Measurements from ENCODE around the gene PCDH19.
"Not testable (repeated sequence)": the region's sequence is repeated elsewhere in the genome, so short reads cannot be mapped to it uniquely, and the experiment has no call there.

The PCDH19 gene, protein sequence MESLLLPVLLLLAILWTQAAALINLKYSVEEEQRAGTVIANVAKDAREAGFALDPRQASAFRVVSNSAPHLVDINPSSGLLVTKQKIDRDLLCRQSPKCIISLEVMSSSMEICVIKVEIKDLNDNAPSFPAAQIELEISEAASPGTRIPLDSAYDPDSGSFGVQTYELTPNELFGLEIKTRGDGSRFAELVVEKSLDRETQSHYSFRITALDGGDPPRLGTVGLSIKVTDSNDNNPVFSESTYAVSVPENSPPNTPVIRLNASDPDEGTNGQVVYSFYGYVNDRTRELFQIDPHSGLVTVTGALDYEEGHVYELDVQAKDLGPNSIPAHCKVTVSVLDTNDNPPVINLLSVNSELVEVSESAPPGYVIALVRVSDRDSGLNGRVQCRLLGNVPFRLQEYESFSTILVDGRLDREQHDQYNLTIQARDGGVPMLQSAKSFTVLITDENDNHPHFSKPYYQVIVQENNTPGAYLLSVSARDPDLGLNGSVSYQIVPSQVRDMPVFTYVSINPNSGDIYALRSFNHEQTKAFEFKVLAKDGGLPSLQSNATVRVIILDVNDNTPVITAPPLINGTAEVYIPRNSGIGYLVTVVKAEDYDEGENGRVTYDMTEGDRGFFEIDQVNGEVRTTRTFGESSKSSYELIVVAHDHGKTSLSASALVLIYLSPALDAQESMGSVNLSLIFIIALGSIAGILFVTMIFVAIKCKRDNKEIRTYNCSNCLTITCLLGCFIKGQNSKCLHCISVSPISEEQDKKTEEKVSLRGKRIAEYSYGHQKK (N-terminal part only)

DNA sequence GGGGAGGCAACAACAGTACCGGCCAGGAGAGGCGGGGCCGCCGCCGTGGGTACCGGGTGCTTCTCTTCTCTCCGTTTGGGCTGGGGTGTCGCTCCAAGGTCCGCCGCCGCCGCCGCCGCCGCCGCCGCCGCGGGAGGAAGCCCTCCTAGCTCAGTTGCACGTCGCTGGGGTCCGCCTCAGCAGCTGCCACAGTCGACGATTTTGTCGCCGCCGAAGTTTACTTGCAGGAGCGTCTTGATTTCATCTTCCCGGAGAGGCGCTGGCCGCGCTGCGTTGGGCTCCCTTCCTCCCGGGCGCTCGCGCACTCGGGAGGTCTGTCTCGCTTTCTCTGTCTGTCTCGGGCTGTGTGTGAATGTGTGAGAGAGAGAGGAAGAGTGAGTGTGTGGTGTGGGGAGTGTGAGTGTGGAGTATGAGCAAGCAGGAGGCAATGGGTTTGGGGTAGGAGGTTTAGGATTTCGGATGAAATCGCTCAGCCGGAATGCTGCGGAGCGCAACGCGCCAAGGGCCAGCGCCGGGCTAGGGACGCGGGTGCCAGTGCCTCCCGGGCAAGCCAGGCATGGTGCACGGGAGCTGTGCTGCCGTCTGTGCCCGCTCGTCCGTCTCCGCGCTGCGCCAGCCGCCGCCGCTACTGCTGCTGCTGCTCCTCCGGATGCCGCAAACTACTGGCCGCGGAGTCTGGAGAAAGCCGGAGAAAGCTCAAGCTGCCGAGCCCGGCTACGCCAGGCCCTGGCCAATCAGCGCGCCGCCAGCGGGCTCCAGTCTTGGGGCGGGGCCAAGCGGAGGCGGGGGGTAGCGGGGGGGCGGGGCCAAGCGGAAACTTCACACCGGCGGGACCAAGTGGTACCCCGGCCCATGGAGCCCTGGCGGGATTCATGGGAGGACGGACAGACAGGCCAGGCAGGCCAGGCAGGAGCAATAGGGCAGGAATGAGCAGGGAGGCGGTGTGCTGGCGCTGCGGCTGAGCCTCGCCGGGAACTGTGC, at the start of gene PCDH19:
PCDH19 (minus strand) TSS at position 664 of the 981 bp plus-strand sequence. CDS start 1,676 bp downstream, outside the sequence.
- peak; percentile 13 to 14 for DNase-seq (ENCODE audit: low read depth in 2 of 2)

DNA sequence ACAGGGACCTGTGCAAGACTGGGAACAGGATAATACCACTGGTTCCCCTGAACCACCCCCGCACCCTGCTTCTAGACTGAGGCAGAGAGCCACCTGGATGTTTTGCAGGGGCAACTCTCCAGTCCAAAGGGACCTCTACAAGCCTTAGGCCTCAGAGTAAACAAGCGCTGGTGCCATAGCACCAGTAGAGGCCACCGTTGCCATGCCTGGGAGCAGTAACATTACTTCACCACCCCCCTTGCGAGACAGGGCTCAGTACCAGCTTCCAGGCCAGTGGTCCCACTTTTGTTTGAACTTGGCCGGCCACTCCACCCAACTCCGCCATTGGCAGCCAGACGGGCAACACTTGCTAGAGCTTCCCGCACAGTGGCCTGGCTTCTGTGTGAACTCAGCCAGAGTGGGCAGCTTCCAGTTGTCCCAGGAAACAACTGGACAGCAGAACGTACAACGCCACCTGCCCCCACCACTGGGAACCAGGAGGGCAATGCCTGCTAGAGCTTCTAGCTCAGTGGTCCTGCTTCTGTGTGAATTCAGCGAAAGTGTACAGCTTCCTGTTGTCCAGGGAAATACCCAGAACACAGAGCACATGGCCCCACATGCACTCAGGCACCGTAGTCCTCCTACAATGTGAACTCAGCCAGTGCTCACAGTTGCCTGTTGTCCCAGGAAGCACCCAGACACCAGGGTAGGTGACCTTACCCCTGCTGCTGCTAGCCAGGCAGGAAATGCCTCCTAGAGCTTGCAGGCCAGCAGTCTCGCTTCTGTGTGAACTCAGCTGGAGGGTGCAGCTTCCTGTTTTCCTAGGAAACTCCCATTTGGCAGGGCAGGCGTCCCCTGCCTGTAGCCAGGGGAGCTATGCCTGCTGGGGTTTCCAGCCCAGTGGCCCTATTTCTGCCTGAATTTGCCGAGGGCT, 39.9 kb upstream of the PCDH19 start:
- no peak for DNase-seq (ENCODE audit: low read depth in 2 of 2)

DNA sequence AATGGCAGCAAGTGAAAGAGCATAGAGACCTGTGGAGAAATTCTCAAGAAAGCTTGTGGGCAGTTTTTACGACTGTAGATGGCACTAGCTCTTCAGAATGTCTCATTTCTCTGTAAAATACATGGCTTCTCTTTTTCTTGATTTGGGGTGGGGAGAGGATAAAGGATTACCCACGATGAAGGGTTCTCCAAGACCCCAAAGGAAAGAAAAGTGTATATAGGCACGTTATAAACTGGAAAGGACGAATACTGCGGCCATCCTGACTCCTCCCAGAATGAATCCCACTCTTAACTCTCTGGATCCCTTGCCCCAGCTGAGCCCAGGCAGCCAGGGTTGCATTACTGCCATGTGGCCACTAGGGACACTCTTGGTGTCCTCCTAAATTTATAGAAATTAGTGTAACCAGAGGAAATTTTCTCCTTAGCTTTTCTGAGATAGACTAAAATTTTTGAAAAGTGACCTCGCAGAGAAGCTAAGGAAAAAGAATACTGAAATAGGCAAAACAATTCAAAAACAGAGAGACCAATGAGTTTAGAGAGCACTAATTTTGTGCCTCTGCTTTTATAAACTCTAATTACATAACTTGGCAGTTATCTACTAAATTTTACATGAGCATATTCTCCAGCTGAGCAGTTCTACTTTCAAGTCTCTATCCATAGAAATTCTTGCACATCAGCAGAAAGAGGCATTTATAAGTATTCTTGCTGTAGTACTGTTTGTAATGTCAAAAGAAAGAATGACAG, 37.8 kb upstream of the PCDH19 start:
- peak in 1 of 2 donors; percentile 11 for DNase-seq (ENCODE audit: low read depth in 2 of 2)

DNA sequence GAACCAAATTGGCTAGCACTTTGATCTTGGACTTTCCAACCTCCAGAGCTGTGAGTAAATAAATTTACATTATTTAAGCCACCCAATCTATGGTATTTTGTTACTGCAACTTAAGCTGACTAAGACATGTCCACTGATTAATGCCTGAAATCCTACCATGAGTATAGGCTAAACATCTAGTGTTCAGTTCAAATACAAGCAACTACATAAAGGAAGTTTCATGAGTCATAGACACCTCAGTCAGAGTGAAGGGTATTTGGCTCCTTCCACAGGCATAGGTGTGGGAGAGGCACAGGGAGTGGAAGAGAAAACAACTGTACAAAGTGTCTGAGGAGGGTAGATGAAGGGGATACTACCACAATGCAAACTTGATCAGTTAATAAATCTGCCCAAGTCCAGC, 35.5 kb upstream of the PCDH19 start:
- DNase-seq (ENCODE audit: low read depth in 2 of 2), result no peak

DNA sequence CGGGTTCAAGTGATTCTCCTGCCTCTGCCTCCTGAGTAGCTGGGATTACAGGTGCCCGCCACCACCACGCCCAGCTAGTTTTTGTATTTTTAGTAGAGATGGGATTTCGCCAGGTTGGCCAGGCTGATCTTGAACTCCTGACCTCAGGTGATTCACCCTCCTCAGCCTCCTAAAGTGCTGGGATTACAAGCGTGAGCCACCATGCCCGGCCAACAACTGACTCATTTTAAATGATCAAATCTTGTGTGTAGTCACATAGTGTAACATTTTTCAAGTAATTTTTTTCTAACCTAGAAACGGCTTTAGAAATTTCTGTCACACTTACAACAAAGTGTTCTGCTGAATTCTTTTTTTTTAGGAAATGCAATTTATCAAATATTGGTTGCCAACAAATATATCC, 31.2 kb upstream of the PCDH19 start:
- DNase-seq (ENCODE audit: low read depth in 2 of 2), result not testable (repeated sequence)

DNA sequence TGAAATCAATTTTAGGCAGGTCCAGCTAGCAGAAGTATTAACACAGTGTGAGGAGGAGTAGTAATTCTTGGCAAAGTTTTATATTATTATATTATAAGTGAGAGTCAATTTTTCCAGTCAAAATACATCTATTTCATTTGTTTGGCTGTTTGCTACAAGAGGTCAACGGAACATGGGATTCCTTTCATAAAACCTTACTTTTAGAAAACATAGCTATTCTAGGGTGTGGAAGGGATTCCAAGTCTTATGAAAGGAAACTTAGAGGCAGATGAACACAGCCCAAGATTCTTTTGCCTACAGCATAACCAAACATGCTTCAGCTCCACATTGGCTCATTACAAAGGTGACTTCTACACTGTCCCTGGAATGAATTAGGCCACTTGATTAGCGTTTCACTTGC, 29.9 kb upstream of the PCDH19 start:
- DNase-seq (ENCODE audit: low read depth in 2 of 2), result no peak

DNA sequence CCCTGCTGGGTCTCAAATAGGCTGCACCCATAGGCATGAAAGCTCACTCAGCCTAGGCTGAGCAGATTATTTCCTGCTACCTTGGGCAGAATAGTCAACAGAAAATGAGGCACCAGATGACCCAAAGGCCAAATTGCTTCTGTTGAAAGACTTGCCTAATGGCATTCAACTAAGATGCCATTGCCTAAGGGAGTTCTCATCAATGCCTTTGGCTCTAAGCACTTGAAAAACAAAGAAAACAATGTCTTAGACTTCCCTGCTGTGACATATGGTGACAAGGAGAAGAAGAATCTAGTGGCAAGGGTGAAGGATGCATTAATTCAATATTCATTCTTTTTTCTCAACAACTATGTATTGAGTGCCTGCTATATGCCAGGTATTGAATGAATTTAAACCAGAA, 25.7 kb upstream of the PCDH19 start:
- no peak for DNase-seq (ENCODE audit: low read depth in 2 of 2)

DNA sequence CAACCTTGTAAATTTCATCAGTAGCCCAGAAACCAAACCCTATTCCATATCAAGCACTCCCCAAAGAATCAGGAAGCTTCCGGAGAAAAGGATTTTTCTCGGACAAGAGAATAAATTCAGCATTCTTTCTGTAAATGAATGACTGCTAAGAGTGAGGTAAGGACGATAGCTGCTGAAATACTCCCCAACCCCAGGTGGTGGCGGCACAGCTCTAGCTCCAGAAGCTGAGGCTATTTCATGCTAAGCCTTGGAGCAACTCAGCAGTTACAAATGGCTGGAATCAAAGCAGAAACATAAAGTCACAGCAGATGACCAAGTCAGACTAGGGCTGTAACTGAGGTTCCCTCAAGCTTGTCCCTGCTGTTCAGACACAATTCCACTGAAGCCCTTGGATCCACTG, 13.9 kb upstream of the PCDH19 start:
- no peak for DNase-seq (ENCODE audit: low read depth in 2 of 2)

DNA sequence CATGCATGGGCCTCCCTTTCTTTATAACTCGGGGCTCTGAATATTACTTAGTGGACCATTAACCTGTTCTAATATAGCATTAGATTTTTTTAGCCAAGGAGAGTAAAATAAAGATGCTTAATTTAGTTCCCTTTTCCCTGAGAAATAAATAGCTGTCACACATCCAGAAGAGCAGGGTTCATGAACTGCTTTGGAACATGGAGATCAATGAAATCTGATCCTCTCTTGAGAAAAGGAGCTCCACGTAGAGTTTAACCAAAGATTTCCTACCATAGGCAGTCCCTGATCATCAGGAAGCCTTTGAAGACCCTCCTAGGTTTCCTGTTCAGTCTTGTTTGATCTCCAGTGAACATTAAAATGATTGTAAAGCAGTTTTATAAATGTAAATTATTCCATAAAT, 8.5 kb upstream of the PCDH19 start:
- no peak for DNase-seq (ENCODE audit: low read depth in 2 of 2)

DNA sequence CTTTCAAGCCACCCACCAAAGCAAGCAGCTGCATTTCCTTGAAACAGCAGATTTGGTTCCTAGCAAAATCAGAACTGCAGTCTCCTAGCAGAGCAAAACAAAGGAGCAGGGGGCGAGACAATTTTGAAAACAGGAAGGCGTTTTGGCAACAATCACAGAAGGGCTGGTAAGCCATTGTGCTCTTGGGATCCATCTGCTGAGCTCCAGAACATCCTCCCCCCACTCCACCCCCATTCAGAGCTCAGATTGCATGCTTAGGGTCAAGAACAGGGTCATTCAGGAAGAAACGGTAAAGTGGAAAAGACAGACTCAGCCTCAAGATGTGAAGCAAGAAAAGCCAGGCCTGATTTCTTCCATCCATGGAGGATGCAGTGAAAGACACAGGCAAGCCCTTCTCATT, 7.6 kb upstream of the PCDH19 start:
- no peak for DNase-seq (ENCODE audit: low read depth in 2 of 2)

DNA sequence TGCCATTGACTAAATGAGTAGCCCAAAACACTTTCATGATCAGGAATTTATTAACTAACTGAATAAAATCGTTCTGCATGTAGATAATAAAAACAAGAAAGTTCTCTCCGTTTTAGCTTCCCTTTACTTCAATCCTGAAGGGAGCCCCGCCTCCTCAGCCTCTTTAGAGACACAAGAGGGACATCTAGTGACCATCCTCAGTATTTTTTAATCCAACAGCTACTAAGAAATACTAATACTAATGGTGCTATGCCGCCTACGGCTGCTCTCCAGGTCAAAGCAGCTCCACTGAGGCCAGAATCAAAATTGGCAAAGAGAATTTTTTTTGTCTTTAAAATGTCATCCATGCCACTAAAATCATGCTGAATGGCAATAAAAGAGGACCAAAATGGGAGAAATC, 3.2 kb upstream of the PCDH19 start:
- peak in 1 of 2 donors; percentile 23 for DNase-seq (ENCODE audit: low read depth in 2 of 2)

DNA sequence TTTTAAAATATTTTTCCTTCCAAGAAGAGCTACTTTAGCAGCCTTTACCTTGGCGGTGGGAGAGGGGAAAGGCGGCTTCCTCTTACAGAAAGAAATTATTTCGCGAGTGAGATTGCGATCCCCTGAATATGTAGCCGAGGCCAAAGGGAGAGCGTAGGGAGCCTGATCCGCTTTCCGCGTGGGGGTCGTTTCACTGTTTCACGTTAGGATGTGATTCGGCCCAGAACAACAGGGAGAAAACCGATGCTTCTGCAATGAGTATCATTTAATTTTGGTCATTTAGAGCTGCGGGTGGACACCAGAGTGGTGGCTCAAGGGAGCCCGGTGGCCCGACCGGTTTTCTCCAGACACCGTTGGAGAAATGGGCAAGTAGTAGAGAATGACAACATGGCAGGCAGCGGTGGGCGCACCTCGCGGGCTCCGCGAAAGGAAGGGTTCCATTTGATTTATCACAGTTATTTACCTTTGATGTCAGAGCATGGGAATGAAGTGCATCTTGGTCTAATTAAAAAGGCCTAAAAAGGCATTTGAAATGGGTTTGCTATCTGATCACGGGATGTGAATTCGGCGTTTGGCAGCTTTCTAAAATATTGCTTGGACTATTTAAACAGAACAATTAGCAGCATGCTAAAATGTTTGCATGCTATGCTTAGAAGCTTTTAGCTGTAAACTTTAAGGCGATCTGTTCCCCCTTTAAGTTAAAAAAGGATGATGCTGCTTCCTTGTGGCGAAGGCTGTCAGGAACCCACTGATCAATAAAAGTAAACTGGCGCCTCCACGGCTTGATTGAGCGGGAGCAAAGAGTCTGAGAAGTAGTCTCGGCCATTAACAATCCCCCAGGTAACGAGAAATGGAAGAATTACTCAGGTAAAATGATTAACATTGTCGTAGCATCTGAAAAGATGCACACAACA, 2.0 kb upstream of the PCDH19 start:
- DNase-seq (ENCODE audit: low read depth in 2 of 2), result no peak

DNA sequence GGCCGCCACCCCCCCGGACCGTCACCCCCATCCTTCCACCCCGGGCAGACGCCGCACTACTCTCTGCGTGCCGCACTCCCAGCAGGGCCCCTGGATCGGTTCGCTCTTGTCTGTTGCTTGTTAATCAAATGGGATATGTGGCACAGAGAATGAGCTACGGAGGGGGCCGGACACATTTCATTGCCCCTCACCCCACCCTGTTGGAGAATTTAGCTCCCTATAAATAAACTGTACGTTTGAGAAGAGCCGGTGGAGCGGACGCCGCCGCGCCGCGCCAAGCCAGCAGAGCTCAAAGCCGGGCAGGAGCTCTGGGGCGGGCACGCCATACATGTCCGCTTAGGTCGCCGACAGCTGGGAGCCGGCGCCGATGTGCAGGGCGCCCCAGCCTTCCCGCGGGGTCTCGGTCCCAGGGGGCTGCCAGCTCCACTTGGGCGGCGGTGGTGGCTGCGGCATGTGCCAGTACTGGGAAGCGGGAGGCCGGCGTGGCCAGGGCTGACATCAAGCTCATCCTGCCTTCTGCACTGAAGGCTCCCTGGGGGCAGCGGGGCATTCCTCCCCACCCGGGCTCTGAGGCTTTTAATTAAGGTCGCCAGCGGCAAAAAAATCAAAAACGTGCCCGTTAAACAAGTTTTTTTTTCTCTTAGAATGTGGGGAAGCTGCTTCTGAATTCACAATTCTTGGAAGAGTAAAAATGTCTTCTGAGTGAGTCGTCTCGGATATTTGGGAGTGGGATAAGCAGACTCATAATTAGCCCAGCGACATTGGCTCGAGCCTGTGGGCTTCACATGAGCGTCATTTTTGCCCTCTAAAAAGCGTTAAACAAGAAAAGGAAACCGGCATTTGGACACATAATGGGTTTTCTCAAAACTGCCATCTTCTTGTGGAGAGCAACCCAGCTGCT, 1.1 kb upstream of the PCDH19 start:
- DNase-seq (ENCODE audit: low read depth in 2 of 2), result no peak

DNA sequence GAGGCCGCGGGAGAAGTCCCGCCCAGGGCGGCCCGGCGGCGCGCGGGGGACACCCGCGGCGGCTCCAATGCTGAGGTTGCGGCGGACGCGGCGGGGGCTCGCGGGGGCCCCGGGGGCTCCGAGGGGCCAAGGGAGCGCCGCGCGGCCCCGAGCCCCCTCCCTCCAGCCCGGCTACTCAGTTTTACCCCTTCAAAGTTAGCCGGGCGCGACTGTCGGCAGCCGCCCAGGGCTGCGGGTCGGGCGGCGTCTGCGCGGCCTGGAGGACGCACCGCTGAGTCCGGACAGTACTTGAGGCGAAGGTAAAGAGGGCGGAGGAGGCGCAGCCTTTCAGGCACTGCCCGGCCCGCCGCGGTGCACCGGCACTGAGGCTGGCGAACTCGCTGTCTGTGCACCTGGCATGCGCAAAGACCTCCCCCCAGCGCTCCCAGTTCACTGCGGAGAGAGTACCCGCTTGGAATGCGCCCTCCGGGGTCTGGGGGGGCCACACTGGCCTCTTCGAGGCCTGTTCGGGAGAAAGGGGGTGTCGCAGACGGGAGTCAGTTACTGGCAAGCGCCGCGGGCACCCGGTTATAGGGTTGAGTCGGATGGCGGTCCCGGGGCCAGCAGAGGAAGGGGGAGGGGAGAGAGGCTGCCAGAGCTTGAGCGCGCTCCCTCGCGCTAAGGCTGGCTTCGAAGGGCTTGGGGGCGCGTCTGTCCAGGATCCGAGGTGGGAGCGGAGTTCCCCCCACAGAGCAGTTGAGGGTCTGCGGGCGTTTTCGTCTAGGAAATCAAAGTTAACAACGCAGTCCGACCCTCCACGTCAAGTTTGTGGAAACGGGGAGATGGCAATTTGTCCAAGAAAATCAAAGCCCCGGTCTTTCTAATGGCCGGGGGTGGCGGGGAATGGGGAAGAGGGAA, 1.1 kb downstream of the PCDH19 start:
- DNase-seq (ENCODE audit: low read depth in 2 of 2), result no peak

DNA sequence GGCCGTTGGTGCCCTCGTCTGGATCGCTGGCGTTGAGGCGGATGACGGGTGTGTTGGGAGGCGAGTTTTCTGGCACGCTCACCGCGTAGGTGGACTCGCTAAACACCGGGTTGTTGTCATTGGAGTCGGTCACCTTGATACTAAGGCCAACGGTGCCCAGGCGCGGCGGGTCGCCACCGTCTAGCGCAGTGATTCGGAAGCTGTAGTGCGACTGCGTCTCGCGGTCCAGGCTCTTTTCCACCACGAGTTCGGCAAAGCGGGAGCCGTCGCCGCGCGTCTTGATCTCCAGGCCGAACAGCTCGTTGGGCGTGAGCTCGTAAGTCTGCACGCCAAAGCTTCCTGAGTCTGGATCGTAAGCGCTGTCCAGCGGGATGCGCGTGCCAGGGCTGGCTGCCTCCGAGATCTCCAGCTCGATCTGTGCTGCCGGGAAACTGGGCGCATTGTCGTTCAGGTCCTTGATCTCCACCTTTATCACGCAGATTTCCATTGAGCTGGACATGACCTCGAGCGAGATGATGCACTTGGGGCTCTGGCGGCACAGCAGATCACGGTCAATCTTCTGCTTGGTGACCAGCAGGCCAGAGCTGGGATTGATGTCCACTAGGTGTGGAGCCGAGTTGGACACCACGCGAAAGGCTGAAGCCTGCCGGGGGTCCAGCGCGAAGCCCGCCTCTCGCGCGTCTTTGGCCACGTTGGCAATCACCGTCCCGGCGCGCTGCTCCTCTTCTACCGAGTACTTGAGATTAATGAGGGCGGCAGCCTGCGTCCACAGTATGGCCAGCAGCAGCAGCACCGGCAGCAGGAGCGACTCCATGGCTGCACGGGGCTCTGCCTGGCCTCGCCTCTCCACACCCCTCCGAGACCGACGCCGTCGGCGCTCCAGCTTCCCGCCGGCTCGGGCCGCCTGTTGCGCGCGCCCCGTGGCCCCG, 2.0 kb downstream of the PCDH19 start:
- no peak for DNase-seq (ENCODE audit: low read depth in 2 of 2)

Measured in stimulated activated CD4-positive, alpha-beta T cell treated with anti-CD3 and anti-CD28 coated beads, Interleukin-15, amount 100 ng/mL, for 48 hours (primary cell).